C4-2B (cell line): Measurements from ENCODE around the gene SCYL2.

Experiments
- CTCF ChIP-seq: fragments of 450-650 bp; conservative IDR thresholded peaks from 2 replicates; pipeline ENCODE4 v1.5.1; 2017; ENCODE audit warnings: mild to moderate bottlenecking
- ZFX ChIP-seq: fragments of 450-650 bp; IDR thresholded peaks from 2 replicates; pipeline ENCODE4 v1.6.1; 2017

- TF ChIP-seq ZFX = no peak
- TF ChIP-seq CTCF = no peak
These were observed 47.5 kb upstream of the SCYL2 start for GRCh38 chr12:100219328-100220109.
